ENCODE results near the gene SPINT4.

DNA sequence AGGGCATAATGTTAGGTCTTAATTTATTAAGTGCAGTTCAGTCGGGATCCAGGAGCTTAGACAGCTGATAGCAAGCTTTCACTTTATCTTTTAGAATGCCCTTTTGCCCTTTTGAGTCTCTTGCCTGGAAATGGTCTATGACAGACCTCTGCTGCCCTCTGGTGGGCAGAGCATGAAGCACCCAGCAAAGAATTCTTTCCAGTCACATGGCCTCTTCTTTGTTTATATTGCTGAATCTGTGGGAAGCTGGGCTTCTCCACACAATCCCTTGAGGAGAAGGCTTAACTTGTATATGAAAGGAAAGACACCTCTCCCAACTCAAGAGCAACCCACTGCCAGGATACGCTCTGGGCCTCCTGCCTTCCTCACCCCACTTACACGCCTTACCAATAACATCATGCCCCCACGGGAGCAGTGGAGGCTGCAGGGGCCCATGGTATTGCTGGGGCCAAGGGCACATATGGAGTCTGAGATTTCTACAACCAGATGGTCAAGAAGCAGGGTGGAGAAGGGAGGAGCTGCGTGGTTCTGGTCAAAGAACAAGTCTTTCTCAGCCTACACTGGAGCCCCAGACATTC is 49.1 kb downstream of the SPINT4 start:
- TF ChIP-seq POLR2A (IDR thresholded peaks at IDR 0.05) = no peak
- TF ChIP-seq, protein P1, sequence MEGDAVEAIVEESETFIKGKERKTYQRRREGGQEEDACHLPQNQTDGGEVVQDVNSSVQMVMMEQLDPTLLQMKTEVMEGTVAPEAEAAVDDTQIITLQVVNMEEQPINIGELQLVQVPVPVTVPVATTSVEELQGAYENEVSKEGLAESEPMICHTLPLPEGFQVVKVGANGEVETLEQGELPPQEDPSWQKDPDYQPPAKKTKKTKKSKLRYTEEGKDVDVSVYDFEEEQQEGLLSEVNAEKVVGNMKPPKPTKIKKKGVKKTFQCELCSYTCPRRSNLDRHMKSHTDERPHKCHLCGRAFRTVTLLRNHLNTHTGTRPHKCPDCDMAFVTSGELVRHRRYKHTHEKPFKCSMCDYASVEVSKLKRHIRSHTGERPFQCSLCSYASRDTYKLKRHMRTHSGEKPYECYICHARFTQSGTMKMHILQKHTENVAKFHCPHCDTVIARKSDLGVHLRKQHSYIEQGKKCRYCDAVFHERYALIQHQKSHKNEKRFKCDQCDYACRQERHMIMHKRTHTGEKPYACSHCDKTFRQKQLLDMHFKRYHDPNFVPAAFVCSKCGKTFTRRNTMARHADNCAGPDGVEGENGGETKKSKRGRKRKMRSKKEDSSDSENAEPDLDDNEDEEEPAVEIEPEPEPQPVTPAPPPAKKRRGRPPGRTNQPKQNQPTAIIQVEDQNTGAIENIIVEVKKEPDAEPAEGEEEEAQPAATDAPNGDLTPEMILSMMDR (IDR thresholded peaks at IDR 0.05) = peak; percentile 97 to 99 (median 98)
